ENCODE results near the gene GORASP2.

DNA sequence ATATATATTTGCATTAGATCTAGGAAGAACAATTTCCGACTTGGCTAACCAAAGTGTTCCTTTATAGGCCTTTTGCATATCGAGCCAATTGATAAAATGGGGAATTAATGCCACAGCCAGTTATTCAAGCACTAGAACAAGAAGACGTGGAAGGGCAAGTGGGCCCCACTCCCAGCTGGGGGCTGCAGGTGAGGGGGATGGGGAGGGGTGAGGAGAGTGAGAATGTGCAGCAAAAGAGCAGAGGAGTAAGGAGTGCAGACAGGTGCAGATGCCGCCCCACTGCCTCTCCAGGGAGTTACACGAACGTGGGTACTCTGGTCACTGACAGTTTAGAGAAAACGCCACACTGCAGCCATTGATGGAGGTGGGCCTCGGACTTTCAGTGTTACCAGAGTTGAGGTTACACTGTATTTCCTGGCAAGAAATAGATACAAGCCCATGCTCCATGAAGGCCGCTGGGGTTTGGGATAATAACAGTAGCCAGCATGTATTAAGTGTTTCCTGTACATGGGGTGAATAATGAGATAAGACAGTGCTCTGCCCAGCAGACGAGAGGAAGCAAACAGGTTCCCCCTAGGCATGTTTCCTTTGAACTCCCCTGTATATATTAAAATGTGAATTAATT, 40.9 kb downstream of the GORASP2 start:
- TF ChIP-seq, protein P1, sequence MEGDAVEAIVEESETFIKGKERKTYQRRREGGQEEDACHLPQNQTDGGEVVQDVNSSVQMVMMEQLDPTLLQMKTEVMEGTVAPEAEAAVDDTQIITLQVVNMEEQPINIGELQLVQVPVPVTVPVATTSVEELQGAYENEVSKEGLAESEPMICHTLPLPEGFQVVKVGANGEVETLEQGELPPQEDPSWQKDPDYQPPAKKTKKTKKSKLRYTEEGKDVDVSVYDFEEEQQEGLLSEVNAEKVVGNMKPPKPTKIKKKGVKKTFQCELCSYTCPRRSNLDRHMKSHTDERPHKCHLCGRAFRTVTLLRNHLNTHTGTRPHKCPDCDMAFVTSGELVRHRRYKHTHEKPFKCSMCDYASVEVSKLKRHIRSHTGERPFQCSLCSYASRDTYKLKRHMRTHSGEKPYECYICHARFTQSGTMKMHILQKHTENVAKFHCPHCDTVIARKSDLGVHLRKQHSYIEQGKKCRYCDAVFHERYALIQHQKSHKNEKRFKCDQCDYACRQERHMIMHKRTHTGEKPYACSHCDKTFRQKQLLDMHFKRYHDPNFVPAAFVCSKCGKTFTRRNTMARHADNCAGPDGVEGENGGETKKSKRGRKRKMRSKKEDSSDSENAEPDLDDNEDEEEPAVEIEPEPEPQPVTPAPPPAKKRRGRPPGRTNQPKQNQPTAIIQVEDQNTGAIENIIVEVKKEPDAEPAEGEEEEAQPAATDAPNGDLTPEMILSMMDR (IDR thresholded peaks at IDR 0.05; ENCODE audit: control extremely low read depth in 1 of 3, insufficient read depth in 1 of 3, low read depth in 1 of 3, low read length in 3 of 3) = no peak
- TF ChIP-seq BCL11A (IDR thresholded peaks at IDR 0.05; ENCODE audit: low read depth in 2 of 2, low read length in 2 of 2) (no peak), GABPA (IDR thresholded peaks at IDR 0.05; ENCODE audit: borderline replicate concordance, insufficient read depth, low read length) (no peak), POLR2AphosphoS5 (IDR thresholded peaks at IDR 0.05; ENCODE audit: low read depth, low read length) (peak; percentile 39; the same call in 1 of the 2 replicates), BRCA1 (IDR thresholded peaks at IDR 0.05; ENCODE audit: low read depth, low read length) (no peak), TAF1 (IDR thresholded peaks at IDR 0.05; ENCODE audit: low read depth, low read length) (no peak), CBX8 (IDR thresholded peaks at IDR 0.05; ENCODE audit: borderline replicate concordance, low read depth, low read length) (no peak), CHD2 (IDR thresholded peaks at IDR 0.05; ENCODE audit: low read length) (no peak), POLR2A (IDR thresholded peaks at IDR 0.05; ENCODE audit: control extremely low read depth in 1 of 2, low read depth in 2 of 2, low read length in 2 of 2) (no peak)

All from H1 (cell line).